Glutamatergic neuron (in vitro differentiated cells): ENCODE results near the gene DTNB. TPM values are rescaled to one million over a fixed set of nuclear protein-coding genes. Genes with fewer than 3 reads are reported as not detected.

Experiments used
- DNase-seq: peaks from one replicate; pipeline ENCODE4 v3.0.0; 2022
- H3K27ac Mint-ChIP-seq: one replicate; pipeline ENCODE4 v1.8.0; 2020; ENCODE audit warnings: mild to moderate bottlenecking, mixed read lengths, inconsistent platforms; ENCODE audit not compliant: unreplicated experiment
- H3K27me3 Mint-ChIP-seq: one replicate; pipeline ENCODE4 v1.8.0; 2020; ENCODE audit warnings: mild to moderate bottlenecking, moderate library complexity, mixed read lengths, inconsistent platforms; ENCODE audit not compliant: unreplicated experiment
- H3K36me3 Mint-ChIP-seq: one replicate; pipeline ENCODE4 v1.8.0; 2020; ENCODE audit warnings: mild to moderate bottlenecking, mixed read lengths, inconsistent platforms; ENCODE audit not compliant: unreplicated experiment
- H3K4me1 Mint-ChIP-seq: one replicate; pipeline ENCODE4 v1.8.0; 2020; ENCODE audit warnings: mild to moderate bottlenecking, low read depth, mixed read lengths, inconsistent platforms; ENCODE audit not compliant: unreplicated experiment
- H3K4me3 Mint-ChIP-seq: one replicate; pipeline ENCODE4 v1.8.0; 2020; ENCODE audit warnings: mild to moderate bottlenecking, mixed read lengths, inconsistent platforms; ENCODE audit not compliant: unreplicated experiment
- H3K9me3 Mint-ChIP-seq: one replicate; pipeline ENCODE4 v1.8.0; 2020; ENCODE audit warnings: mild to moderate bottlenecking, moderate library complexity, mixed read lengths, inconsistent platforms; ENCODE audit not compliant: unreplicated experiment
- total RNA-seq: library from RNA; stranded (reverse); fragmentation: NEBNext Ultra II Directional; extraction: Animal tissue kit (Norgen Biotek cat#: 25700); gene quantifications from one replicate; pipeline ENCODE4 v1.2.1, GENCODE V29; 2021; ENCODE audit not compliant: unreplicated experiment
- TF ChIP-seq, protein P1 (sequence below): fragments of 200-600 bp; sonication (generic); IDR thresholded peaks from one replicate; pipeline ENCODE4 v1.5.0; 2021; ENCODE audit not compliant: partially characterized antibody, unreplicated experiment

DTNB gene
- total RNA-seq, 1 donor from 2014 or later, result 41.7 TPM

DNA sequence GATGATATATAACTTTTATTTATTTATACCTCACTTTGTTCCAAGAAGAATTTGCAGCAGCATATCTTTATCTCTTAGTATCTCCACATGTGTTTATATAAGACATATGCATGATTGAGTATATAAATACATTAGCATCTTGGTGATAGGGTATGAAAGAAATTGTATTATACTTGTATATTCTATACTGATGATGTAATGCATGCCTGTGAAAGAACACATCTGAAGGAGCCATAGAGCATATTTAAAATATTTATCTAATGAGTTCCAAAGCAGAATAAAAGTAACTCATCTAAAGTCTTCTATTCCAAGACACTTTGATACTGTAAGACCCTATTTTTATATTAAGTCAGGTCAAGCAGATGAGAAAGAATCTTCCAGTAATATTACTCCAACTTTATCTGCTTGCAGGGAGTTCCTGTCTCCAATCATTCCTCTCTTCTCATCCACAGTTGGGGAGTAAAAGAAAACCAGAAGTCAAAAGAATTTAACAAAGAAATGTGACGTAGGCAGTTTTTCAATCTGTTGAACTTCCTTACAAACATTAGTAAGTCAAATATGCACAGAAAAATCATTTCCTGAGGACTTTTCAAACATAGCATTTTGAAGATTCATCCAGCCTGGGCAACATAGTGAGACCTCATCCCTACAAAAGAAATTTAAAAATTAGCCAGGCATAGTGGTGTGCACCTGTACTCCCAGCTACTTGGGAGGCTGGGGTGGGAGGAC is 76.7 kb downstream of the DTNB start:
- Mint-ChIP-seq H3K9me3 (no peaks in the 10 kb centered on the region), H3K27me3 (no peaks in the 10 kb centered on the region), H3K36me3 (no peaks in the 10 kb centered on the region), H3K27ac (no peak overlapping the region), H3K4me1 (peaks cover 1% of the 10 kb centered on the region), H3K4me3 (no peak overlapping the region)
- no peak for DNase-seq
- TF ChIP-seq, protein P1, sequence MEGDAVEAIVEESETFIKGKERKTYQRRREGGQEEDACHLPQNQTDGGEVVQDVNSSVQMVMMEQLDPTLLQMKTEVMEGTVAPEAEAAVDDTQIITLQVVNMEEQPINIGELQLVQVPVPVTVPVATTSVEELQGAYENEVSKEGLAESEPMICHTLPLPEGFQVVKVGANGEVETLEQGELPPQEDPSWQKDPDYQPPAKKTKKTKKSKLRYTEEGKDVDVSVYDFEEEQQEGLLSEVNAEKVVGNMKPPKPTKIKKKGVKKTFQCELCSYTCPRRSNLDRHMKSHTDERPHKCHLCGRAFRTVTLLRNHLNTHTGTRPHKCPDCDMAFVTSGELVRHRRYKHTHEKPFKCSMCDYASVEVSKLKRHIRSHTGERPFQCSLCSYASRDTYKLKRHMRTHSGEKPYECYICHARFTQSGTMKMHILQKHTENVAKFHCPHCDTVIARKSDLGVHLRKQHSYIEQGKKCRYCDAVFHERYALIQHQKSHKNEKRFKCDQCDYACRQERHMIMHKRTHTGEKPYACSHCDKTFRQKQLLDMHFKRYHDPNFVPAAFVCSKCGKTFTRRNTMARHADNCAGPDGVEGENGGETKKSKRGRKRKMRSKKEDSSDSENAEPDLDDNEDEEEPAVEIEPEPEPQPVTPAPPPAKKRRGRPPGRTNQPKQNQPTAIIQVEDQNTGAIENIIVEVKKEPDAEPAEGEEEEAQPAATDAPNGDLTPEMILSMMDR, result no peak

DNA sequence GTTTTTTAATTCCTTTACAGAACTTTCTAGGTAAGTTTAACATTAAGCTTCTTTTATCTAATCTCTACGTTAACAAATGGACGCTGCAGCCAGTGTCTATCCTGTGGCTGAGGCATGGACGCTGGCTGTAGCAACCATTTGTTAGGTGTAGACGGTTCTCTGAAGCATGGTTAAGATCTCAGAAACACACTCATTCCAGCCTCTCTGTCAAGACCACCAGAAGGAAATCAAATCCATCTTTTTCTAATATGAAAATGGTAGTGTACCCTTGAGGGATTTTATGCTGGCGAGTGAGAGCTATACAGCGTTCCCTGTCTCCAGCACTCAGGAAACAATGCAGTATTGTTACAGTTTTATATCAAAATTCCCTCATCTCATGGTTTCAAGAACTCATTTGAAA is 78.0 kb downstream of the DTNB start:
- H3K9me3 Mint-ChIP-seq, result no peaks in the 10 kb centered on the region
- H3K36me3 Mint-ChIP-seq, result no peaks in the 10 kb centered on the region
- no peak overlapping the region for H3K27ac Mint-ChIP-seq
- H3K27me3 Mint-ChIP-seq, result no peaks in the 10 kb centered on the region
- TF ChIP-seq, protein P1, result no peak
- H3K4me3 Mint-ChIP-seq, result no peak overlapping the region
- peaks cover 1% of the 10 kb centered on the region for H3K4me1 Mint-ChIP-seq
- DNase-seq, result no peak

DNA sequence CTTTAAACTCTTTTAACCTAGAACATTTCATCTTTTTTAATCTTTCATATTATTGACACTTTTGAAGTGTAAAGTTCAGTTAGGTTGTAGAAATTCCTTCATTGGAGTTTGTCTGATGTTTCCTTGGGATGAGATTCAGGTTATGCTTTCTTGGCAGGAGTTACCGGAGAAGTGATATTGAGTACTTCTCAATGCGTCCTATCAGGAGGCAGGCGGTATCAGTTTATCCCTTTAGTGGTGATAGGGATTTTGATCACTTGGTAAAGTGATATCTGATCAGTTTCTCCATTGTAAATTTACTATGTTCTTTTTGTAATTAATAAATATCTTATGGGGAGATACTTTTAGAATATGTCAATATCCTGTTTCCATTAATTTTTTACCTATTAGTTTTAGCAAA is 78.4 kb downstream of the DTNB start:
- no peak overlapping the region for H3K4me3 Mint-ChIP-seq
- no peaks in the 10 kb centered on the region for H3K9me3 Mint-ChIP-seq
- TF ChIP-seq, protein P1, result no peak
- no peaks in the 10 kb centered on the region for H3K27me3 Mint-ChIP-seq
- peaks cover 1% of the 10 kb centered on the region for H3K4me1 Mint-ChIP-seq
- H3K27ac Mint-ChIP-seq, result no peak overlapping the region
- no peak for DNase-seq
- no peaks in the 10 kb centered on the region for H3K36me3 Mint-ChIP-seq

DNA sequence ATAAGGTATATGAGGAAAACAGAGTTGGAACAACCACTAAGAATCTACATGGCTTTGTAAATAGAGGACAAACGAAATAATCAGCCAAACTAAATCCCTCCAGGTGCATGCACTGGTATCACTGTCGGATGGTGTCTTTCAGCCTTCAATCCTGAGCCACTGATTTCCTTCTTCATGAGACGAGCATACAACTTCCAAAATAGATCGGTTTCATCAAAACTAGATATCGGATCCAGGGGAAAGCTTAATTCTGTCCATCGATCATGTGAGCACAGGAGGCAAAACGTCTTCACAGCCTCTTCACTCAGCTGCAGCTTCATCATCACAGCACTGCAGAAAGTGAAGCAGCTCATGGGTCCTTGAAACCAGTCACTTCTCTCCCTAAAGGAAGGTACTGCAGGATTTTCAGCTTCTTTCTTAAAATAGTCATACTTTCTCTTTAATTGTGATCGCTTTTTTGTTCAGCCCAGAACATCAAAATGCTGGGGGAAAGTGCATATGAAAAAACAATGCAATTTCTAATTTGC is 80.5 kb downstream of the DTNB start:
- no peaks in the 10 kb centered on the region for H3K36me3 Mint-ChIP-seq
- no peaks in the 10 kb centered on the region for H3K27me3 Mint-ChIP-seq
- no peaks in the 10 kb centered on the region for H3K9me3 Mint-ChIP-seq
- peaks cover 1% of the 10 kb centered on the region for H3K4me1 Mint-ChIP-seq
- no peak overlapping the region for H3K27ac Mint-ChIP-seq
- DNase-seq, result no peak
- TF ChIP-seq, protein P1, result no peak
- H3K4me3 Mint-ChIP-seq, result no peak overlapping the region

DNA sequence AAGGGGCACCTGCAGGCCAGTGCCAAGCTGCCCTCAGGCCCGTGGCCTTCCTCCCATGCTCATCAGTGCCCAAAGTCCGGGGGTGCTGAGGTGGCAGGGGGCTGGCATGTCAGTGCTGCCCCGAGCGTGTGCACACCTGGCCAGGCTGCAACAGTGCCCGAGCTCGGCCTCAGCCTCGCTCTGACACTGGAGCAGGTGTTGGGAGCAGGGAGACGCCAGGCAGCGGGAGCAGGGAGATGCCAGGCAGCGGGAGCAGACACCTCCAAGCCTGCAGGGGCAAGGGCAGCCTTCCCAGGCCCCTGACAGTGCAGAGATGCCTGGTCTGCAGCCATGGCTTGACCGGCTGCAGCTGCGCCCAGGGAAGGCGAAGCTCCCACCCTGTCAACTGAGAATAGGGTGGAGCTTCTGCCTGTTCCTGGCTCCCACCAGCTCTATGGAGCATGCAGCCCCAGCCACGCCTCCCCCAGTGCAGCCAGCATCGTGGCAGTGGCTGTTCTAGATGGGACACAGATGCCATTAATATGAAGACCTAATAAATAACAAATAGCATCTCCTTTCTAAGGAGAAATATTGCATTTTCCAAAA is 82.4 kb downstream of the DTNB start:
- Mint-ChIP-seq H3K27me3 (no peaks in the 10 kb centered on the region), H3K9me3 (no peaks in the 10 kb centered on the region), H3K4me3 (no peak overlapping the region), H3K4me1 (peaks cover 5% of the 10 kb centered on the region), H3K27ac (no peak overlapping the region), H3K36me3 (no peaks in the 10 kb centered on the region)
- TF ChIP-seq, protein P1, result no peak
- no peak for DNase-seq
